GM21515 (cell line): ENCODE data around the gene UMPS.

Experiments used
- ATAC-seq: cut with Tn5 transposase; IDR thresholded peaks from one replicate; pipeline ENCODE4 v1.9.1; 2021; ENCODE audit not compliant: unreplicated experiment

UMPS gene

DNA sequence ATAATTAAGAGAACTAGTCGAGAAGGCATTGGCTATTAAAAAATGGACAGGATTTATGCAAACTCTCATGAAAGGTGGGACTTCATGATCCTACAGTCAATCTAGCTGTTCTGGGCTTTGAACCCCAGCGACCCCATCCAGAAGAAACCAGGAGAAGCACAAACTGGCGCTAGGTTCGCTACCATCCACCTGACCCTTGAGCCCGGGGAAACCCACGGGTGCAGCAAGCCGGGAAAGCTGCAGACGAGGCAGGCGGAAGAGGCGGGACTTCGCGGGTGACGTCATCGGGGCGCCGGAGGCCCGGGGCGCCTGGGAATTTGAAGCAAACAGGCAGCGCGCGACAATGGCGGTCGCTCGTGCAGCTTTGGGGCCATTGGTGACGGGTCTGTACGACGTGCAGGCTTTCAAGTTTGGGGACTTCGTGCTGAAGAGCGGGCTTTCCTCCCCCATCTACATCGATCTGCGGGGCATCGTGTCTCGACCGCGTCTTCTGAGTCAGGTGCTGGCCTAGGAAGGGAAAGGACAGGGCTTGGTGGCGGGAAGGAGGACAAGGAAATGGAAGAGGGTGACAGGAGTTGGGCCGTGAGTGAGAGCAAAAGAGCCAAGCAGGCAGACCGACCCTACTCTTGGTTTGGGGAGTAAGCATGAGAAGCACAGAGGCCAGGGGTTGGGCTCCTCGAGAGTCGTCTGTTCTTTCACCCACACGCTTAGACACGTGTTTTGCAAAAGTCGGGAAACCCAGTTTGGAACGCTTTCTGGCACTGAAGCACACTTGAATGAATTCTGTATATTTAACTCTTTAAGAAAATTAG is at the start of gene UMPS:
Gene UMPS, plus strand, starts transcription at position 324 of the 812 bp plus-strand sequence. Its CDS starts 20 bp downstream, at position 344.
- ATAC-seq, result peak; percentile 98

DNA sequence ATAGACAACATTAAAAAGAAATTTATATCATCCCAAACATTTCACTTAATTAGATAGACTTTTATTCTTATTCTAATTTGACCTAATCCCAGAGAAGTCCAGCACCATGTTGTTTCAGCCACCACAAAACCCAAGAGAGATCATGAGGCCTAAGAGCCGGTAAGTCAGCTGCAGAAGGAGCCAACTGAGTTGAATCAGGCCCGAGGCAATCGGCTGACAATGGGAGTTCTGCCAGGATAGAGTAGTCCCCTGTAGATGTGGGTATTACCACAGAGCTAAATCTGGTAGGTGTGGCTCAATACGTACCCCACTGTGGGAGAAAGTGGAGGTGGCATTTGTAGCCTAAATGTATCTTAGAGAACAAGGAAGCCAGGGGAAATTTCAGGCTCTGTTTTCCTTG is 49.7 kb upstream of the UMPS start:
- ATAC-seq, result no peak

DNA sequence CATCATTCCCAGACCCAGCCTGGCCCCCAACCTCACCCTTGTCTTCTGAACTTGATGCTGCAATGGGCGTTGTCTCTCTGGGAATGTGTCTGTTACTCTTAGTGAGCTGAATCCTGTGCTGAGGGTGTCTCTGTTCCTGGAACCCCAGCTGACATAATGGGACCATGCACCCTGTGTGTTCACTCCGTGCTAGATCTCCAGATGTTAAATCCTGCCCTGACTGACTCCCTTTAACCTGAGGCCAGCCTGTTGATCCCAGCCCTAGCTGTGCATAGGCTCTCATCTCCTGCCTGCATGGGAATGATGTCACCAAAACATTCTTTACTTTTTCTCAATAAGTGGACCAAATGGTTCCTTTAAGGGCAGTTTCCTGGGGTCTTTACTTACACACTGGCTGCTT is 48.0 kb upstream of the UMPS start:
- no peak for ATAC-seq

DNA sequence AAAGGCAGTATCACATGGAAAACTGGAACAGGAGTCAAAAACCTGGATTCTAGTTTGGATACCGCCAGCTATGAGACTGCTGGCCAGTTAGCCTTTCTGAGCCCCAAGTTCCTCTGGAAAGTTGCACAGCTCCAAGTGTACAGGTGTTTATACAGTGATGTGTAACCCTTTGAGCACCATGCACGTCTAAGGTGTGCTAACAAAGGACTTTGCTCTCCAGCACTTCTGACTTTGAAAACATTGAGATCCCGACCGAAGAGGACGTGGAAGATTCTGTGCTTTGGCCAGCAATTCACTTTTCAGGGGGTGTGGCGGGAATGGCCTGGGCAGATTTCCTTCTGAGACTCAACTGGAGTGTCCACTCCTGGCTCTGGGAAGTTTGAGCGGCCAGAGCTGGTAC is 45.8 kb upstream of the UMPS start:
- no peak for ATAC-seq

DNA sequence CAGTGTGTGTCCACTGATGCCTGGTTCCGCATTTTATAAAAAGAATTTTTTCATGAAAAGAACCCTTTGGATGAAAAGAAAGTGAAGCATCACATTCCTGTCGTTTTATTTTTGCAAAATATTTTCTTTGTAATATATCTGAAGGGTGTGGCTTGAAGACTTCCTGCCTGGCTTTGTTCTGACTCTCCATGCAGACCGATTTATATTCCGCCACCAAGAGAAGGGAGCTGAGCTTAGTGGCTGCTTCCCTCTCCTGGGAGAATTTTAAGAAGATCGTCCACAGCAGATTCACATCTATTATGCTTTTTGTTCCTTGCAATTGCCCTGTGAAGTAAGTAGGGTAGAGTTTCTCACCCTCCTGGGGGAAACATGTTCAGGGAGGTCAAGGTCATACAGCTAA is 45.2 kb upstream of the UMPS start:
- ATAC-seq, result no peak

DNA sequence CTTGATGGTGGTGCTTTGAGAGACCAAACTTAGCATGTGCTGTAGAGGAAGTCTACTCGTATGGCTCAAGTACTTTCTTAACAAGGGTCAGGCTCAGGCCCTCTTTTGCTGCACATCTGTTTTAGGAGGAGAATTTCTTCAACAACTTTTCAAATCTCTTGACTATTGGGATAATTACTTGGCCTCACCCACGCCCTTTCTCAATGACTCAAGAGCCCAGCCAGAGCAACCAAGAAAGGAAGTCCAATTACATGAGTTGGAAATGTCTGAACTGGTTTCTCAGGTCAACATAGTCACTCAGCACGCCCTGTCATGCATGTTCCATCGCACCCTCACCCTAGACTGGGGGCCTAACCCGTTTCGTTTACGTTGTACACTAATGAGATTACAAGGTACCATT is 44.8 kb upstream of the UMPS start:
- ATAC-seq, result no peak

DNA sequence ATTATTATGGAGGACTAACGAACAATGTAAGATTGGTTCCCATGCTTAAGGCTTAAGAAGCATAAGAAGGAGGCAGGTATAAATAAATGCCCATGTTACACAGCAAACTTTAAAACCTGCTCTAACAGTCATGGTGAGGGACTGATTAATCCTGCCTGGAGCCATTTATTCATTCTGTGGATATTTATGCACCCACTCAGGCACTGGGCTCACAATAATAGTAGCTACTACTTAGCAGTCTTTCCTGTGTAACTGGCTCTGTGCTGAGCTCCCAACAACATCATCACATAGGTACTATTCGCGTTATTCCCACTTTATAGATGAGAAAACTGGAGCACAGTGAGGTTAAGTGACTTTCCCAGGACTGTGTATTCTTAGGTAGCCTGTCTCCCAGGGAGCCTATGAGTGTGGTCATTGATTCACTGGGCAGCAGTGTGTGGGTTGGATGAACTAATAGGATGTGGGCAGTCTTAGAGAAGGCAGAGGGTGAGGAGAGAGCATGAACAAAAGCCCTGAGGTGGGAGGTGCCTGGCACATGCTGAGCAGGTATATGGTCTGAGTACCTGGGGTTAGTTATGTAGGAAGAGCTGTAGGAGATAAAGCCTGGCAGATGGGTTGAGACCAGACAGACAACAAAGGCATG is 44.1 kb upstream of the UMPS start:
- no peak for ATAC-seq

DNA sequence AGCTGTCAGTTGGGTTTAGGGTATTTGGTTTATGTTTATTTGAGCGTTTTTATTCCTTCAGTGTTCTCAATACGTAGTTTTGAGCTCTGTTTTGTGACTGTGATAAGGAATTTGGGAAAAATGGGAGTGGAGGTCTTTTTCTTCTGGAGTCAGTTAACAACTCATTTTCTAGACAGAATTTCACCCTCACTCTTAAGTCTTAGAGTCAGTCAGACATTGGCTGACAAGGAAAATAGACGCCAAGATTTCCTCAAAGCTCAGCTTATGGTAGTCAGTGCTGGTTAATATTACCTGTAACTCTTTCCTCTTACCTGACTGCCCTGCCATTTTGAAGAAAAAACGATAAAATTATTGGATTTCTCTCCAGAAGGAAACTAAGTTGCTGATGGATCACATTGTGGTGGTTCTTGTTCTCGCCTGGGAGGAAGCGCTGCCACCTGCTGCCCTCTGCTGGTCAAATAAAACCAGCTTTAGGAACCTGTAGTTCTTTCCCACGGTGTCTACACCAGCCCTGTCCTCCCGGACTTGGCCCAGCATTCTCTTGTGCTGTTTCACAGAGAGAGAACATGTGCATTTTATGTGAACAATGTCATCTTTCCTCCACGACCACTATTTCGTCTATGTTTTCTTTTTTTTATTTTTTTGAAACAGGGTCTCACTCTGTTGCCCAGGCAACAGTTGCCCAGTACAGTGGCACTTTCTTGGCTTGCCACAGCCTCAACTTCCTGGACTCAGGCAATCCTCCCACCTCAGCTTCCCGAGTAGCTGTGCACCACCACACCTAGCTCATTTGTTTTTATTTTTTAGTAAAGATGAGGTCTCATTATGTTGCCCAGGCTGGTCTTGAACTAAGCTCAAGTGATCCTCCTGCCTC is 41.4 kb upstream of the UMPS start:
- no peak for ATAC-seq

DNA sequence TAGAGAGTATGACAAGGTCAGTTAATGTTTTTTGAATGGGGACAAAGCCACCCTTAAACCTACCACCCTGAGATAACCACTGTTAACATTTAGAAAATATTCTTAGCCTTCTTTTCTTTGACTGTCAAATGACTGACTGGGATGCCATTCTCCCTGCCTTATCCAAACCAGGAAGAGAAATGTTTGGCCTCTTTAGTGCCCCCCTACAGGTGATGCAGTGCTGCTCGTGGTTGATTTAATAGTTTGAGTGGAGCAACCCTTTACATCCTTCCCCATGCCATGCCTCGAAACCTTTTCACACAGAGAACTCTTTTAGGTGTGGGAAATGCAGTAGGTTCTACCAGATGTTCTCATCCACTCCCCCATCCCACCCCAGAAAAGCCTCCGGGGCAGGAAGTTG is 38.7 kb upstream of the UMPS start:
- ATAC-seq, result no peak

DNA sequence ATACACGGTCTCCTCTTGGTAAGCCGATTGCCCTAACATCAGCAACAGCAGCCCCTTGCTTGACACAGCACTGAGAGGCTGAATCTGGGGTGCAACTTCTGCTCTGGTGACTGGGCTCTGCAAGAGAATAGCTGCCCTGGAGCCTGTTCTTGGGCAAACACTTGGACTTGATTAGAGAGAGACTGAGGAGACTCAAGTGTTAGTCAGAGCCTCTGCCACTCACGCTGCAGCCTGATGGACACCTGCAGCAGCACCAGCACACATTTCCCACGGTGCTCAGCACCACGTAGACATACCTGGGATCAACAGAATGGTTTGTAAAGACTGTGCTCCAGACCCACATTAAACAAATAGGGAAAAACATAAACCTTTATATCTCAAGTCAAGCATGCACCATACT is 35.8 kb upstream of the UMPS start:
- no peak for ATAC-seq

DNA sequence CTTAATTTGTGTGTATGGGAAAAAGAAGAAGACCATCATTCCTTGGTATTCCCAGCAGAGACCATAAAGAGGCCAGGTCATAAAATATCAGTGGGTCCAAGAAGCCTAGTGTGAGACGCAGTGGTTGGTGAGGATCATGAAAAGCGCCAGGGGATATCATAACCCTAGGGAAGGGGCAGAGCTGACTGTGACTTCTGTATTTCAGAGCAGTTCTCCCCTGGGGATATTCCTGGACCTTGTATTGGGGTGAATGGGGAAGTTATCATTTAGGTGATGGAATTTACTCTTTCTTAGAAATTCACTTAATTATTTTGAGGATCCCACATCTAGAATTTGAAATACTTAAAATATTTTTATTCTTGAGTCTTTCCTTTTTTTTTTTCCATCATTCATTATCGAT is 34.9 kb upstream of the UMPS start:
- ATAC-seq, result no peak

DNA sequence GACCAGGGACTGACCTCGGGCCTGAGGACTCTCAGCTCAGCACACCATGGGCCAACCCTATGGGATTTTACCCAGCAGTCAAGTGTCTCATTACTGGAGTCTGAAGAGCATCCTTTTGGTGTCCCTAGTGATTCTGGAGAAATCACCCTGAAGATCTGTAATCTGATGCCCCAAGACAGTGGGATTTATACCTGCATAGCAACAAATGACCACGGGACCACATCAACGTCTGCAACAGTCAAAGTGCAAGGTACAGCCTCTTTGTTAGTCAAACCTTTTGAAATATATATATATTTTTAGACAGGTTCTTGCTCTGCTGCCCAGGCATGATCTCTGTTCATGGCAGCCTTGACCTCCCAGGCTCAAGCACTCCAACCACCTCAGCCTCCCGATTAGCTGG is 34.2 kb upstream of the UMPS start:
- no peak for ATAC-seq

DNA sequence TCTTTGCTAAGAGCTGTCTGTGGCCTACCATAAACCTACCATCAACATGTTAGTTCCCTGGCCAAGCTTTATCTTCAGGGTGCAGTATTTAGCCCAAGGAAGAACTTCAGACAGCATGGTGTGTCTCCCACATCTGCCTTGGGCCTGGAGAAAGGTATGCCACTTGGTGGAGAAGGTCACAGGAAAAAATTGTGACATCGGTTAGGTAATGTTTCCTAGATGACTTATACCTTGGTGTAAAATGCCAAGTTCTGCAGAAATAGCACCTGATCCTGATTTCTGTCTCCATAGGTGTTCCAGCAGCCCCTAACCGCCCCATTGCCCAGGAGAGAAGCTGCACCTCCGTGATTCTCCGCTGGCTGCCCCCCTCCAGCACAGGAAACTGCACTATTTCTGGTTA is 33.0 kb upstream of the UMPS start:
- ATAC-seq, result no peak

DNA sequence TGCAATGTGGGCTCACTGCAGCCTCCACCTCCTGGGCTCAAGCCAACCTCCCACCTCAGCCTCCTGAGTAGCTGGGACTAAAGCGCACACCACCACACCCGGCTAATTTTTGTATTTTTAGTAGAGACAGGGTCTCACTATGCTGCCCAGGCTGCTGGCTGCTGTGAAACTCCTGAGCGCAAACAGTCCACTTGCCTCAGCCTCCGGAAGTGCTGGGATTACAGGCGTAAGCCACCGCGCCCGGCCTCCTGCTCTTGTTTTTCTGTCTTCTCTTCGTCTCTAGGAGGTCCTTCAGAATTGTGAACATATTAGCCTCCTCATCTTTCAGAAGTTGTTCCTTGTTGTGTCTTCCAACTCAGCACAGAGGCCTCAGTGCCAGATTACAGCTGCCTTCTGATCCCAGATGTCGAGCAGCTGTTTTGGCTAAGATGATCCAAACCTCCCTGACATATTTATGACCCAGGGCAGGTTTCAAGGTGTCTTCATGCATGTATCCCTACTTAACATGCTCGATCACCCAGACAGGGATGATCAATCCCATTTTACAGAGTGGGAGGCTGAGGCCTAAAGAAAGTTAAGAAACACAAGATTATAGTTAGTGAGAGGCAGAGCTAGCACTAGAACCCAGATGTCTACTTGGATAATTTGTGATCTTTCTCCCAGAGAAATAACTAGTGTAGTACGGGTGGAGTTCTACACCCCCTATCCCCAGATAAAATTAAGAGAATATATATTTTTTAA is 32.1 kb upstream of the UMPS start:
- ATAC-seq, result no peak

DNA sequence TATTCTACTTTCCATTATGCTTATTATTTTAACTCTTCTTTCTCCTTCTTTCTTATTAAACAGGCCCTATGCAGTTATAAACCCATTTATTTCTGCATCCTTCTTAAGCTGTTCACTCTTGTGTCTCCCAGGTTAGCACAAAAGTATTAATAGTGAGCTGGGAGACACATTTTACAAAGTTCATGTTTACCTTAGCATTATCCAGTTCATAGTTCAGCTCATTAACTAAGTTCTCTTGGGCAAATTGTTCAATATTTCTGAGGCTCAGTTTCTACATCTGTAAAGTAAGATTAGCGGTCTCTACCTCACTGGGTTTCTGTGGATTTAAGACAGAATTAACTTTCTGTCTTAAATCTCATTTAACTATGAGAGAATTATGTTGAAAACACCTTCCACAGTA is 31.2 kb upstream of the UMPS start:
- no peak for ATAC-seq

DNA sequence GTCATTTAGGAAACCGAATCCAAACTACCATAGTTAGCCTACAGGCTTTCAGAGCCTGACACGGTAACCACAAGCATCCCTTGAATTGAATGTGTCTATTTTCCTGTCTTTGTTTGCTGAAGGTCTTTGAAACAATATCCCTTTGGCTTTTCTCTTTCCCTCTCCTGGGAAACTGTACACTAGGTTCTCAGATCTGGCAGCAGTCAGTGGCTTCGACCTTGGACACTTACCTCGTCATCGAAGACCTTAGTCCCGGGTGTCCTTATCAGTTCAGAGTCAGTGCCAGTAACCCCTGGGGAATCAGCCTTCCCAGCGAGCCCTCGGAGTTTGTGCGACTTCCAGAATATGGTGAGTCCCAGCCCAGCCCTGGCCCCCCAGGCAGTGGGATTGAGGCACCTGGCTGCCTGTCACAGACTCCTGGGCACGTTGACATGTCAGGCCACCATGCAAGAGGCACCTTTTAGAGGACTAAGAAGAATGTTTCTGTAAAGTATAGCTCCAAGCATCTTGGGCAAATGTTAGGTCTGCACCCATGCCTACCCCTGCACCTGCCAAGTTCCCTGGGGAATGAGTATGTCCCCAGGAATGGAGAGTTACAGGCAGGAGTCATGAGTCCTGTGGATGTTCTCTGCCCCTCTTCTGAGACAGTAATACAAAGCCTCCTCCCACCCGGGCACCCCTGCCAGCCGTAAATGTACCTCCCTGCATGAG is 30.4 kb upstream of the UMPS start:
- no peak for ATAC-seq

DNA sequence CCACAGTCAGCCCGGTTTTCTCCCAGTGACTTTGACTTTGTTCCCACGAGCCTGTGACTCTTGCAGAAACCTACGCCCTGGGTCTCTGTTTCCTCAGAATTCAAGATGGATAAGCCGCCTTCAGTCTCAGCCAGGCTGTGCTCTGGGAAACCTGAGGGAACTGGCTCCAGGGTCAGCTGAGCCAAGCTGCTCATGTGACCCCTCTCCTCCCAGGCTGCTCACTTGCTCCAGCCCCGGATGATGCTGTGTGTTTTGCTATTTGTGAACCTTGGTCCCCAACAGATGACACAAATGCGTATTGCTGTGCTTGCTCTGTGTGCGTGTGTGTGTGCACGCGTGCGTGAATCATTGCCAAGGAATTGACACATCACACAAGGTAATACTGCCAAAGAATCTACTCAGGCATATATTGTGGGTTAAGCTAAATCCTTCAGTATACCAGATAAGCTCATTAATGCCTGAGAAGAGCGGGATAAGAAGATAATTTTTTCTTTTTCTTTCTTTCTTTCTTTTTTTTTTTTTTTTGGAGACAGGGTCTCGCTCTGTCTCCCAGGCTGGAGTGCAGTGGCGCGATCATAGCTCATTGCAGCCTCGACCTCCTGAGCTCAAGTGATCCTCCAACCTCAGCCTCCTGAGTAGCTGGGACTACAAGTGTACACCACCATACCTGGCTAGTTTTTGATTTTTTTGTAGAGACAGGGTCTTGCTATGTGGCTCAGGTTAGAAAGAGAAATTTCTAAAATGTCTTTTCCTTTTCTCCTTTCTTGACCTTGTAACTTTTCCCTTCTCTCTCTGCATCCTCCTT is 29.2 kb upstream of the UMPS start:
- ATAC-seq, result no peak

DNA sequence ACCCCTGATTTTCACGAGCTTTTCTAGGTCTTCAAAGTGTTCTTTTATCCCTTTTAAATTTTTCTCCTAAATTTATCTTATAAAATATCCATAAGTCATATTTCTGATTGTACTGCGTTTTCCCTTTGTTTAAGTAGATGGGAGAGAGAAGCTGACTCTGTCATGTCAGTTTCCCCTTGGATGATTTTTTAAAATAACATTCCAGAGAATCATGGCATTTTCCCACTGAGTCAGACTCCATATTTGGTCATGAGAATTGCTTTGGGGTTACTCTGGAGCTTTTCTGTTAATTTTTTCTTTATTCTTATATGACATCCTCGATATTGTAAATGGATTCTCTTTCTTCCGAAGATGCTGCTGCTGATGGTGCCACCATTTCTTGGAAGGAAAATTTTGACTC is 28.6 kb upstream of the UMPS start:
- no peak for ATAC-seq

DNA sequence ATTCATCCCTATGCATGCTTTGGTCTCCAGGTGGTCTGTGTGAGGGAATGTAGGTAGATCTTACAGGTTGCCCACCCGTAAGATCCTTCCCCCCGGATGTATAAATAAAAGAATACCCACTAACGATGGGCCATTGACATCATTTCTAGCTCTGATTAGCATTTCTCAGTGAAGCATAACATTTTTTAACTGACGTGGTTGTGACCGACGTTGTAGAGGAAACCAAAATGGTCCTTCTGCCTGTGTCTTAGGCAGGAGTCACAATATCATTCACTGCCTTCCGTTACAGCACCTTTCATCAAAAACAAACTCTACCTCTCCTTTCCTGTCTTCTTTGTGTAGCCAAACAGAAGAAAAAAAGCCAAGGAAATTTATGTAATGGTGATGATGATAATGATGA is 27.3 kb upstream of the UMPS start:
- ATAC-seq, result no peak

DNA sequence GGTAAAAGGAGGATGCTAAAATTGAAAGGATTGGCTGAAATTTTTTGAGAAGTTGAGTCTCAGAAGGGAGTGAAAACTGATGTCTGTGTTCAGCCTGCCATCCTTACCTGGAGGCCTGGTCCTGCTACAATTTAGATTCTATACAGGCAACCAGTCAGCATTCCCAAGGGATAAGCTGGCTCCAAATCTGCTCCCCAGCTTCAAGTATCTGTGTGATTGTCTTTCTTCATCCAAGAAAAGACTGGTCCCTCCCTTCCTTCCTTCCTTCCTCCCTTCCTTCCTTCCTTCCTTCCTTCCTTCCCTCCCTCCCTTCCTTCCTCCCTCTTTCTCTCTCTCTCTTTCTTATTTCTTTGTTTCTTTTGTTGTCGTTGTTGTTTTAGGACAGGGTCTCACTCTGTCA is 24.7 kb upstream of the UMPS start:
- no peak for ATAC-seq
